IMR-90 (cell line): ENCODE results near the gene RCBTB1. TPM values are rescaled to one million over a fixed set of nuclear protein-coding genes. Genes with fewer than 3 reads are reported as not detected.
A peak's percentile ranks its signal among the peaks of the same experiment; 100 is the strongest.

Experiments
- ATAC-seq: fragments of 200-7000 bp; cut with Tn5 transposase; 2 replicates; pipeline ENCODE4 v1.9.1; 2020; ENCODE audit warnings: low read depth, mild to moderate bottlenecking, moderate library complexity
- BruUV-seq: library from RNA; stranded (reverse); fragments of 400-500 nt; replicated peaks from 2 replicates; lab custom pipeline; 2021; lab: Mats Ljungman, UMichigan
- CTCF ChIA-PET: fragments of 300-600 bp; formaldehyde crosslinking; extraction: SDS; loops from one replicate; lab custom pipeline; 2021; ENCODE audit warnings: antibody characterized with exemption; lab: Yijun Ruan, JAX
- POLR2A ChIA-PET: fragments of 300-600 bp; sonication (Branson Sonifier 250); formaldehyde crosslinking; loops from one replicate; lab custom pipeline; 2022; ENCODE audit warnings: antibody characterized with exemption; ENCODE audit not compliant: unreplicated experiment; lab: Charles Lee
- DNase-seq: peaks from one replicate; pipeline ENCODE4 v3.0.0; 2013
- H2AFZ ChIP-seq: replicated peaks from 2 replicates; pipeline ENCODE3; 2013; ENCODE audit warnings: low read length, mild to moderate bottlenecking; ENCODE audit not compliant: poor library complexity
- H2AK5ac ChIP-seq: 2 replicates; pipeline ENCODE4 v1.6.1; 2013; ENCODE audit warnings: low read depth, low read length, inconsistent platforms
- H2AK9ac ChIP-seq: replicated peaks from 2 replicates; pipeline ENCODE3; 2013; ENCODE audit warnings: mild to moderate bottlenecking, low read depth, low read length, moderate library complexity; ENCODE audit not compliant: poor library complexity
- H2BK120ac ChIP-seq: 2 replicates; pipeline ENCODE4 v1.6.1; 2013; ENCODE audit warnings: low read depth, low read length, inconsistent platforms
- H2BK15ac ChIP-seq: 3 replicates; pipeline ENCODE4 v1.6.1; 2013; ENCODE audit warnings: low read depth, low read length, inconsistent platforms
- H2BK20ac ChIP-seq: 2 replicates; pipeline ENCODE4 v1.6.1; 2013; ENCODE audit warnings: low read depth, mild to moderate bottlenecking, inconsistent platforms, low read length, moderate library complexity
- H2BK5ac ChIP-seq: 2 replicates; pipeline ENCODE4 v1.6.1; 2013; ENCODE audit warnings: mild to moderate bottlenecking, low read depth, low read length, inconsistent platforms; ENCODE audit not compliant: poor library complexity, severe bottlenecking
- H3K14ac ChIP-seq: replicated peaks from 2 replicates; pipeline ENCODE4 v1.6.1; 2013; ENCODE audit warnings: low read depth, low read length, inconsistent platforms
- H3K18ac ChIP-seq: 2 replicates; pipeline ENCODE4 v1.6.1; 2013; ENCODE audit warnings: low read depth, low read length, control low read depth
- H3K23ac ChIP-seq: 2 replicates; pipeline ENCODE4 v1.6.1; 2013; ENCODE audit warnings: low read depth, low read length, inconsistent platforms
- H3K27ac ChIP-seq: 2 replicates; pipeline ENCODE4 v1.5.1; 2013; ENCODE audit warnings: mild to moderate bottlenecking, control low read depth, low read length; ENCODE audit not compliant: insufficient read depth
- H3K27me3 ChIP-seq: 2 replicates; pipeline ENCODE4 v1.6.1; 2013; ENCODE audit warnings: low read length; ENCODE audit not compliant: control insufficient read depth, insufficient read depth
- H3K36me3 ChIP-seq: 2 replicates; pipeline ENCODE4 v1.6.1; 2013; ENCODE audit warnings: low read length, mixed read lengths; ENCODE audit not compliant: control insufficient read depth, insufficient read depth
- H3K4ac ChIP-seq: 2 replicates; pipeline ENCODE4 v1.6.1; 2013; ENCODE audit warnings: low read depth, low read length, inconsistent platforms
- H3K4me1 ChIP-seq: 2 replicates; pipeline ENCODE4 v1.6.1; 2013; ENCODE audit warnings: low read length, mixed read lengths; ENCODE audit not compliant: control insufficient read depth, insufficient read depth
- H3K4me2 ChIP-seq: 2 replicates; pipeline ENCODE4 v1.6.1; 2013; ENCODE audit warnings: low read depth, mild to moderate bottlenecking, control low read depth, low read length, moderate library complexity
- H3K4me3 ChIP-seq: 2 replicates; pipeline ENCODE4 v1.5.1; 2013; ENCODE audit warnings: low read depth, mild to moderate bottlenecking, control low read depth, low read length, moderate library complexity; ENCODE audit not compliant: insufficient read depth
- H3K56ac ChIP-seq: 2 replicates; pipeline ENCODE4 v1.6.1; 2013; ENCODE audit warnings: low read length, inconsistent platforms; ENCODE audit not compliant: insufficient read depth; ENCODE audit errors: extremely low read depth
- H3K79me1 ChIP-seq, 2 experiments: 2 replicates each; pipeline ENCODE4 v1.6.1; 2013; ENCODE audit warnings: low read length in 2 of 2, inconsistent platforms in 1 of 2, low read depth in 1 of 2
- H3K9ac ChIP-seq: 2 replicates; pipeline ENCODE4 v1.6.1; 2013; ENCODE audit warnings: low read depth, low read length, control low read depth
- H3K9me1 ChIP-seq: 2 replicates; pipeline ENCODE4 v1.6.1; 2013; ENCODE audit warnings: low read length, inconsistent platforms; ENCODE audit not compliant: insufficient read depth
- H3K9me3 ChIP-seq: 2 replicates; pipeline ENCODE4 v1.6.1; 2013; ENCODE audit warnings: low read length; ENCODE audit not compliant: control insufficient read depth, insufficient read depth
- H4K20me1 ChIP-seq: 2 replicates; pipeline ENCODE4 v1.6.1; 2013; ENCODE audit warnings: low read length, inconsistent platforms; ENCODE audit not compliant: insufficient read depth
- H4K5ac ChIP-seq: 2 replicates; pipeline ENCODE4 v1.6.1; 2013; ENCODE audit warnings: mild to moderate bottlenecking, low read depth, low read length, control low read depth
- H4K8ac ChIP-seq, 2 experiments: 2 replicates each; pipeline ENCODE4 v1.6.1; 2013; ENCODE audit warnings: low read depth in 2 of 2, low read length in 2 of 2, control low read depth in 1 of 2, inconsistent platforms in 1 of 2
- H4K91ac ChIP-seq: 2 replicates; pipeline ENCODE4 v1.6.1; 2013; ENCODE audit warnings: low read depth, low read length, inconsistent platforms; ENCODE audit not compliant: insufficient read depth
- MAFK ChIP-seq: IDR thresholded peaks from 2 replicates; pipeline ENCODE4 v1.6.1; 2012; ENCODE audit warnings: low read depth, low read length, improper control_type of control experiment
- NFE2L2 ChIP-seq: fragments of 150-350 bp; IDR thresholded peaks from 2 replicates; pipeline ENCODE4 v1.6.1; 2016; ENCODE audit warnings: low read depth, mild to moderate bottlenecking, low read length
- WGBS, 2 experiments: methylation state at CpG; one replicate each; pipeline versions ENCODE4 v1.1.5 to v1.1.7; 2013; ENCODE audit warnings: missing lambda C conversion rate in 2 of 2; ENCODE audit not compliant: insufficient read length in 1 of 2; ENCODE audit errors: extremely low coverage in 2 of 2; 5-methylcytosine and 5-hydroxymethylcytosine counted together
- dilution Hi-C: fragments of 300-500 bp; cut with HindIII; formaldehyde crosslinking; loops from one replicate; pipeline ENCODE4 v1.14.3; 2018; ENCODE audit warnings: low sequenced_read_pairs; ENCODE audit not compliant: unreplicated experiment
- in situ Hi-C: fragments of 300-500 bp; cut with MboI; formaldehyde crosslinking; loops from 3 replicates; pipeline ENCODE4 v1.14.3; 2019; ENCODE audit warnings: low sequenced_read_pairs, inconsistent platforms, mixed read lengths
- intact Hi-C: fragments of 100-400 bp; cut with micrococcal nuclease; formaldehyde crosslinking; loops from 2 replicates; pipeline ENCODE4 v1.10.0; 2022
- polyA plus RNA-seq, 3 experiments: library from polyadenylated mRNA; depleted of rRNA; stranded (reverse); fragments of >200 nt; gene quantifications; 2 replicates each; pipeline ENCODE4 v1.2.3, GENCODE V29; 2012; ENCODE audit warnings: low replicate concordance in 1 of 3
- total RNA-seq: library from RNA; depleted of rRNA; stranded (reverse); fragments of >200 nt; gene quantifications from 2 replicates; pipeline ENCODE4 v1.2.3, GENCODE V29; 2012
- TF ChIP-seq, protein P1 (sequence below): fragments of 150-350 bp; IDR thresholded peaks from 2 replicates; pipeline ENCODE4 v1.6.1; 2016; ENCODE audit warnings: low read depth, mild to moderate bottlenecking, low read length, moderate library complexity, borderline replicate concordance
- TF ChIP-seq, protein P2 (sequence below): conservative IDR thresholded peaks from 2 replicates; pipeline ENCODE4 v1.5.1; 2012; ENCODE audit warnings: mild to moderate bottlenecking, low read depth, low read length, improper control_type of control experiment

RCBTB1 gene
- total and polyA plus RNA-seq, 2 of the 4 experiments (the other 2 are of a cell fraction): 11.3 to 11.6 TPM

GRCh38 chr13:49627831-49628652 lies 42.7 kb upstream of the RCBTB1 start, which contains the start of gene ARL11 (continued):
- TF ChIP-seq, protein P1, sequence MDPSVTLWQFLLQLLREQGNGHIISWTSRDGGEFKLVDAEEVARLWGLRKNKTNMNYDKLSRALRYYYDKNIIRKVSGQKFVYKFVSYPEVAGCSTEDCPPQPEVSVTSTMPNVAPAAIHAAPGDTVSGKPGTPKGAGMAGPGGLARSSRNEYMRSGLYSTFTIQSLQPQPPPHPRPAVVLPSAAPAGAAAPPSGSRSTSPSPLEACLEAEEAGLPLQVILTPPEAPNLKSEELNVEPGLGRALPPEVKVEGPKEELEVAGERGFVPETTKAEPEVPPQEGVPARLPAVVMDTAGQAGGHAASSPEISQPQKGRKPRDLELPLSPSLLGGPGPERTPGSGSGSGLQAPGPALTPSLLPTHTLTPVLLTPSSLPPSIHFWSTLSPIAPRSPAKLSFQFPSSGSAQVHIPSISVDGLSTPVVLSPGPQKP: no peak

GRCh38 chr13:49625392-49626079 lies 40.2 kb upstream of the RCBTB1 start:
- Histone ChIP-seq H3K36me3 (no peaks in the 10 kb centered on the region), H3K27ac (no peak overlapping the region), H3K79me1 (no peaks in the 10 kb centered on the region), H3K4me2 (no peak overlapping the region), H2BK15ac (no peak overlapping the region), H3K14ac (0 out of 2 replicates have a peak overlapping the region, but pooled peaks have one; percentile 4), H4K20me1 (no peaks in the 10 kb centered on the region), H3K18ac (no peak overlapping the region; the same call in 1 of the 2 replicates), H4K5ac (peak overlapping the region; percentile 8; the same call in 1 of the 2 replicates), H4K8ac (no peak overlapping the region), H2AK5ac (no peak overlapping the region), H2BK5ac (no peak overlapping the region), H3K9ac (no peak overlapping the region; the same call in 1 of the 2 replicates), H2BK120ac (no peak overlapping the region), H4K91ac (no peak overlapping the region), H3K4me1 (peaks cover 7% of the 10 kb centered on the region; the same call in 1 of the 2 replicates), H3K23ac (no peak overlapping the region), H2AFZ (peak overlapping the region; percentile 78), H3K4me3 (no peak overlapping the region), H3K4ac (no peak overlapping the region), H3K56ac (no peak overlapping the region), H2BK20ac (no peak overlapping the region), H2AK9ac (no peak overlapping the region), H3K27me3 (no peaks in the 10 kb centered on the region), H3K9me1 (0 out of 2 replicates have a peak, but pooled peaks cover 4% of the 10 kb centered on the region), H3K9me3 (no peaks in the 10 kb centered on the region)
- DNase-seq (peak; percentile 6), ATAC-seq (peak; percentile 38)
- dilution Hi-C loops: no loop called here
- WGBS, 2 experiments: 37% methylated on average over 5 of the region's 12 CpGs; no CpG with 5 or more reads in 1 of the 2 experiments
- CTCF ChIA-PET: no interaction called here
- in situ Hi-C loops: no loop called here
- POLR2A ChIA-PET: no interaction called here
- no TSS peak for BruUV-seq
- intact Hi-C loops: no loop called here
- TF ChIP-seq, protein P2, sequence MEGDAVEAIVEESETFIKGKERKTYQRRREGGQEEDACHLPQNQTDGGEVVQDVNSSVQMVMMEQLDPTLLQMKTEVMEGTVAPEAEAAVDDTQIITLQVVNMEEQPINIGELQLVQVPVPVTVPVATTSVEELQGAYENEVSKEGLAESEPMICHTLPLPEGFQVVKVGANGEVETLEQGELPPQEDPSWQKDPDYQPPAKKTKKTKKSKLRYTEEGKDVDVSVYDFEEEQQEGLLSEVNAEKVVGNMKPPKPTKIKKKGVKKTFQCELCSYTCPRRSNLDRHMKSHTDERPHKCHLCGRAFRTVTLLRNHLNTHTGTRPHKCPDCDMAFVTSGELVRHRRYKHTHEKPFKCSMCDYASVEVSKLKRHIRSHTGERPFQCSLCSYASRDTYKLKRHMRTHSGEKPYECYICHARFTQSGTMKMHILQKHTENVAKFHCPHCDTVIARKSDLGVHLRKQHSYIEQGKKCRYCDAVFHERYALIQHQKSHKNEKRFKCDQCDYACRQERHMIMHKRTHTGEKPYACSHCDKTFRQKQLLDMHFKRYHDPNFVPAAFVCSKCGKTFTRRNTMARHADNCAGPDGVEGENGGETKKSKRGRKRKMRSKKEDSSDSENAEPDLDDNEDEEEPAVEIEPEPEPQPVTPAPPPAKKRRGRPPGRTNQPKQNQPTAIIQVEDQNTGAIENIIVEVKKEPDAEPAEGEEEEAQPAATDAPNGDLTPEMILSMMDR: no peak
- TF ChIP-seq MAFK (peak; percentile 97), NFE2L2 (no peak)
